Measurements from ENCODE around the gene DUS2.
"Not testable (repeated sequence)": the region's sequence is repeated elsewhere in the genome, so short reads cannot be mapped to it uniquely, and the experiment has no call there.

The DUS2 gene

GRCh38 chr16:68078701-68079375 lies 55.8 kb downstream of the DUS2 start:
- DNase-seq: no peak

- DNase-seq: no peak
Measured at GRCh38 chr16:68079376-68079625, 56.2 kb downstream of the DUS2 start.

- peak; percentile 97 for DNase-seq
Measured at GRCh38 chr16:68079626-68080344, 56.7 kb downstream of the DUS2 start.

- no peak for DNase-seq
Measured at GRCh38 chr16:68081861-68082628, 59.0 kb downstream of the DUS2 start.

GRCh38 chr16:68082629-68083238 lies 59.6 kb downstream of the DUS2 start:
- no peak for DNase-seq

- no peak for DNase-seq
Measured at GRCh38 chr16:68083239-68083781, 60.2 kb downstream of the DUS2 start.

- DNase-seq: no peak
Measured at GRCh38 chr16:68083861-68084503, 60.9 kb downstream of the DUS2 start.

- DNase-seq: peak; percentile 80
Measured at GRCh38 chr16:68084504-68085258, 61.6 kb downstream of the DUS2 start.

- DNase-seq: peak; percentile 92
Measured at GRCh38 chr16:68085259-68086071, 62.4 kb downstream of the DUS2 start, which contains the start of gene NFATC3. Gene NFATC3 (plus strand): TSS chr16:68085370. CDS start chr16:68085682, 312 bp downstream.

GRCh38 chr16:68086336-68086841 lies 63.3 kb downstream of the DUS2 start:
- peak; percentile 31 for DNase-seq

GRCh38 chr16:68086860-68087268 lies 63.8 kb downstream of the DUS2 start:
- DNase-seq: no peak

- no peak for DNase-seq
Measured at GRCh38 chr16:68087688-68088087, 64.6 kb downstream of the DUS2 start.

GRCh38 chr16:68088130-68088972 lies 65.3 kb downstream of the DUS2 start:
- DNase-seq: no peak

- DNase-seq: no peak
Measured at GRCh38 chr16:68089067-68089466, 66.0 kb downstream of the DUS2 start.

- peak; percentile 29 for DNase-seq
Measured at GRCh38 chr16:68090130-68090529, 67.0 kb downstream of the DUS2 start.

GRCh38 chr16:68090533-68090932 lies 67.4 kb downstream of the DUS2 start:
- DNase-seq: peak; percentile 26

- peak; percentile 32 for DNase-seq
Measured at GRCh38 chr16:68091380-68092261, 68.5 kb downstream of the DUS2 start.

GRCh38 chr16:68092275-68092674 lies 69.2 kb downstream of the DUS2 start:
- DNase-seq: not testable (repeated sequence)

Measured in GF-D8 (cell line).